ENCODE measurements around the gene TMEM267. TPM values are rescaled to one million over a fixed set of nuclear protein-coding genes. Genes with fewer than 3 reads are reported as not detected.

Gene TMEM267
- 15.0 and 57.2 TPM in 2 replicates for total RNA-seq (2014; rRNA removed; shearing (Covaris generic); ENCODE audit: low replicate concordance)

DNA sequence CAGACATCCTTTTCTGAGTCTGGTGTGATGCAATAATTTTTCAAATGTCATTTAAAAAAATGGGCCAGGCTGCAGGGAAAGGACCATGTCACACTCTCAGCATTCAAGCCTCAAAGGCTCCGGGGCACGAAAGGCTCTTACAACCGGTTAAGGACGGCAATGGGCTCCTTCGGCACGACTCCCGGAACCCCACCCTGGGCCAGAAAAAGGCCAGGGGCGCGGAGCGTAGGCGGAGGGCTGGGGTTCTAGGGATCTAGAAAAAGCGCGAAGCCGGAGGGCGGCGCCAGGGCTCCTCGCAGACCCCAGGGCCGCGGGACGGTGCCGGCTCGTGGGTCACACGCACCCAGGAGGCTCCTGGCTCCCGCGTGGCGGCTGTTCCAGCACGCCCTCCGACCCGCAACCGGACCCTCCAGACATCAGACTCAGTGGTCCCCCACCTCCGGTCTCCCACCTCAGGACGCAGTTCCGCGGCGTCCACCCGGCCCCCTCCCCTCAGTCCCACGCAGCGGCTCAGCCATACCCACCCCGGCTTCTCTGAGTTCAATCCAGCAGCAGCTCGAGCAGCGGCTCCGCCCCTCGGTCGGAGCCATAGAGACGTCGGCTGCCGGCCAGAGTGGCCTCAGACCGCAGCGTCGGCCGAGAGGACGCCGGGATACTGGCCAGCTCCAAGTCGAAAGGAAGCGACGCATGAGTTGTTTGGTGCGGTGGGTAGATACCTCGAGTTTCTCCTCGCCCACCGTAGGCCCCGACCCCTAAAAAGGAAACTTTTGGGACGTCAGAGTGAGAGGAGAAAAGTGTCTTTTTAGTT is at the start of gene TMEM267:
TMEM267 (minus strand) TSS at position 568 of the 808 bp plus-strand sequence. CDS start 29,896 bp downstream, outside the sequence.
- peak within 1 kb of the TSS; percentile 68 for H2AFZ ChIP-seq (ENCODE audit: low read length)
- no peaks in the 10 kb centered on the region for H4K20me1 ChIP-seq (ENCODE audit: insufficient read depth, low read depth, low read length)
- DNase-seq = peak; percentile 96
- H3K27ac ChIP-seq (ENCODE audit: low read length) = peak within 1 kb of the TSS; percentile 85
- H3K4me1 ChIP-seq (ENCODE audit: low read length) = peaks cover 34% of the 10 kb centered on the region
- peak within 1 kb of the TSS; percentile 92 for H3K4me2 ChIP-seq (ENCODE audit: low read depth, low read length, poor library complexity, severe bottlenecking)
- peak within 1 kb of the TSS; percentile 89 for H3K9ac ChIP-seq (ENCODE audit: low read length)
- H3K36me3 ChIP-seq (ENCODE audit: insufficient read depth, low read length) = no peaks in the 10 kb centered on the region; the same call in 1 of the 2 replicates
- H3K4me3 ChIP-seq (ENCODE audit: low read length) = peak within 1 kb of the TSS; percentile 85
- H3K79me2 ChIP-seq (ENCODE audit: low read length) = peaks cover 41% of the 10 kb centered on the region
- H3K9me2 ChIP-seq (replicated peaks; ENCODE audit: insufficient read depth, low read length) = no peaks in the 10 kb centered on the region
- H3K9me3 ChIP-seq (ENCODE audit: low read length) = no peaks in the 10 kb centered on the region
- no peaks in the 10 kb centered on the region for H3K27me3 ChIP-seq (ENCODE audit: low read length)

- Histone ChIP-seq H3K9me2 (replicated peaks; ENCODE audit: insufficient read depth, low read length) (no peaks in the 10 kb centered on the region), H4K20me1 (ENCODE audit: insufficient read depth, low read depth, low read length) (no peaks in the 10 kb centered on the region), H3K4me3 (ENCODE audit: low read length) (no peak overlapping the region), H3K27ac (ENCODE audit: low read length) (peak overlapping the region; percentile 13; the same call in 1 of the 2 replicates), H2AFZ (ENCODE audit: low read length) (no peak overlapping the region), H3K36me3 (ENCODE audit: insufficient read depth, low read length) (peaks cover 68% of the 10 kb centered on the region), H3K4me2 (ENCODE audit: low read depth, low read length, poor library complexity, severe bottlenecking) (no peak overlapping the region), H3K79me2 (ENCODE audit: low read length) (0 out of 2 replicates have a peak, but pooled peaks cover 4% of the 10 kb centered on the region), H3K27me3 (ENCODE audit: low read length) (no peaks in the 10 kb centered on the region), H3K9ac (ENCODE audit: low read length) (no peak overlapping the region), H3K9me3 (ENCODE audit: low read length) (no peaks in the 10 kb centered on the region), H3K4me1 (ENCODE audit: low read length) (no peaks in the 10 kb centered on the region)
- no peak for DNase-seq
Measured at GRCh38 chr5:43530648-43531047, 47.0 kb upstream of the TMEM267 start.

GRCh38 chr5:43523662-43524072 is 40.0 kb upstream of the TMEM267 start:
- Histone ChIP-seq H3K9me3 (ENCODE audit: low read length) (no peaks in the 10 kb centered on the region), H3K4me2 (ENCODE audit: low read depth, low read length, poor library complexity, severe bottlenecking) (no peak overlapping the region), H2AFZ (ENCODE audit: low read length) (no peak overlapping the region), H3K79me2 (ENCODE audit: low read length) (no peaks in the 10 kb centered on the region), H4K20me1 (ENCODE audit: insufficient read depth, low read depth, low read length) (no peaks in the 10 kb centered on the region), H3K27ac (ENCODE audit: low read length) (no peak overlapping the region), H3K4me1 (ENCODE audit: low read length) (no peaks in the 10 kb centered on the region), H3K9ac (ENCODE audit: low read length) (no peak overlapping the region), H3K27me3 (ENCODE audit: low read length) (no peaks in the 10 kb centered on the region), H3K36me3 (ENCODE audit: insufficient read depth, low read length) (peaks cover 26% of the 10 kb centered on the region), H3K4me3 (ENCODE audit: low read length) (no peak overlapping the region), H3K9me2 (replicated peaks; ENCODE audit: insufficient read depth, low read length) (no peaks in the 10 kb centered on the region)
- DNase-seq = no peak

GRCh38 chr5:43520615-43521014 is 37.0 kb upstream of the TMEM267 start:
- DNase-seq = no peak
- no peaks in the 10 kb centered on the region for H3K79me2 ChIP-seq (ENCODE audit: low read length)
- no peak overlapping the region for H3K4me3 ChIP-seq (ENCODE audit: low read length)
- peaks cover 6% of the 10 kb centered on the region for H3K36me3 ChIP-seq (ENCODE audit: insufficient read depth, low read length)
- H3K4me2 ChIP-seq (ENCODE audit: low read depth, low read length, poor library complexity, severe bottlenecking) = no peak overlapping the region
- H3K27me3 ChIP-seq (ENCODE audit: low read length) = no peaks in the 10 kb centered on the region
- H3K4me1 ChIP-seq (ENCODE audit: low read length) = peaks cover 5% of the 10 kb centered on the region
- H2AFZ ChIP-seq (ENCODE audit: low read length) = no peak overlapping the region
- no peaks in the 10 kb centered on the region for H3K9me2 ChIP-seq (replicated peaks; ENCODE audit: insufficient read depth, low read length)
- H3K9me3 ChIP-seq (ENCODE audit: low read length) = no peaks in the 10 kb centered on the region
- H4K20me1 ChIP-seq (ENCODE audit: insufficient read depth, low read depth, low read length) = no peaks in the 10 kb centered on the region
- no peak overlapping the region for H3K27ac ChIP-seq (ENCODE audit: low read length)
- H3K9ac ChIP-seq (ENCODE audit: low read length) = no peak overlapping the region

DNA sequence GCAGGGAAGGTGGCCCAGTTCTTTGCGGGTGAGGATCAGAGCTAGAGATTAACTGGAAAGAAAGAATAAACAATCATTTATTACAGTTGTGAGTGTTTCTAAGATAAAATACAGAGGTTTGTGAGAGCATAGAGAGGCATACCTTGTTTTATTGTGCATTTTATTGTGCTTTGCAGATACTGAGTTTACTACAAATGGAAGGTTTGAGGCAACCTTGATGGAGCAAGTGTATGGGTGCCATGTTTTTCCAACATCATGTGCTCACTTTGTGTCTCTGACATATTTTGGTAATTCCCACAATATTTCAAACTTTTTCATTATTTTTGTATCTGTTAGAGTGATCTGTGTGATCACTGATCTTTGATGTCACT is 32.0 kb upstream of the TMEM267 start:
- Histone ChIP-seq H3K36me3 (ENCODE audit: insufficient read depth, low read length) (0 out of 2 replicates have a peak, but pooled peaks cover 3% of the 10 kb centered on the region), H3K4me1 (ENCODE audit: low read length) (peaks cover 20% of the 10 kb centered on the region), H3K9me3 (ENCODE audit: low read length) (no peaks in the 10 kb centered on the region), H2AFZ (ENCODE audit: low read length) (0 out of 2 replicates have a peak overlapping the region, but pooled peaks have one; percentile 11), H4K20me1 (ENCODE audit: insufficient read depth, low read depth, low read length) (no peaks in the 10 kb centered on the region), H3K27ac (ENCODE audit: low read length) (peak overlapping the region; percentile 84; the same call in 1 of the 2 replicates), H3K79me2 (ENCODE audit: low read length) (peaks cover 28% of the 10 kb centered on the region), H3K9me2 (replicated peaks; ENCODE audit: insufficient read depth, low read length) (no peaks in the 10 kb centered on the region), H3K27me3 (ENCODE audit: low read length) (no peaks in the 10 kb centered on the region), H3K9ac (ENCODE audit: low read length) (peak overlapping the region; percentile 85), H3K4me2 (ENCODE audit: low read depth, low read length, poor library complexity, severe bottlenecking) (peak overlapping the region; percentile 99), H3K4me3 (ENCODE audit: low read length) (peak overlapping the region; percentile 84)
- no peak for DNase-seq

- peak within 1 kb of the TSS; percentile 85 for H3K9ac ChIP-seq (ENCODE audit: low read length)
- no peaks in the 10 kb centered on the region for H3K9me2 ChIP-seq (replicated peaks; ENCODE audit: insufficient read depth, low read length)
- peaks cover 20% of the 10 kb centered on the region for H3K4me1 ChIP-seq (ENCODE audit: low read length)
- H3K27me3 ChIP-seq (ENCODE audit: low read length) = no peaks in the 10 kb centered on the region
- no peaks in the 10 kb centered on the region for H4K20me1 ChIP-seq (ENCODE audit: insufficient read depth, low read depth, low read length)
- H2AFZ ChIP-seq (ENCODE audit: low read length) = peak within 1 kb of the TSS; percentile 74; the same call in 1 of the 2 replicates
- peak; percentile 98 for DNase-seq
- H3K4me3 ChIP-seq (ENCODE audit: low read length) = peak within 1 kb of the TSS; percentile 84
- peak within 1 kb of the TSS; percentile 99 for H3K4me2 ChIP-seq (ENCODE audit: low read depth, low read length, poor library complexity, severe bottlenecking)
- H3K27ac ChIP-seq (ENCODE audit: low read length) = peak within 1 kb of the TSS; percentile 84
- H3K9me3 ChIP-seq (ENCODE audit: low read length) = no peaks in the 10 kb centered on the region
- 0 out of 2 replicates have a peak, but pooled peaks cover 3% of the 10 kb centered on the region for H3K36me3 ChIP-seq (ENCODE audit: insufficient read depth, low read length)
- peaks cover 28% of the 10 kb centered on the region for H3K79me2 ChIP-seq (ENCODE audit: low read length)
Measured at GRCh38 chr5:43514816-43515677, 31.4 kb upstream of the TMEM267 start, which contains the start of gene C5orf34. Gene C5orf34, minus strand, starts transcription at chr5:43515148. Its CDS starts 5,809 bp downstream, at chr5:43509339.

GRCh38 chr5:43514471-43514815 is 30.8 kb upstream of the TMEM267 start:
- Histone ChIP-seq H3K9ac (ENCODE audit: low read length) (peak overlapping the region; percentile 85), H3K9me2 (replicated peaks; ENCODE audit: insufficient read depth, low read length) (no peaks in the 10 kb centered on the region), H3K4me3 (ENCODE audit: low read length) (peak overlapping the region; percentile 84), H3K4me1 (ENCODE audit: low read length) (peaks cover 20% of the 10 kb centered on the region), H3K4me2 (ENCODE audit: low read depth, low read length, poor library complexity, severe bottlenecking) (peak overlapping the region; percentile 99), H2AFZ (ENCODE audit: low read length) (peak overlapping the region; percentile 74; the same call in 1 of the 2 replicates), H3K9me3 (ENCODE audit: low read length) (no peaks in the 10 kb centered on the region), H3K27me3 (ENCODE audit: low read length) (no peaks in the 10 kb centered on the region), H3K79me2 (ENCODE audit: low read length) (peaks cover 28% of the 10 kb centered on the region), H4K20me1 (ENCODE audit: insufficient read depth, low read depth, low read length) (no peaks in the 10 kb centered on the region), H3K36me3 (ENCODE audit: insufficient read depth, low read length) (0 out of 2 replicates have a peak, but pooled peaks cover 3% of the 10 kb centered on the region), H3K27ac (ENCODE audit: low read length) (peak overlapping the region; percentile 84)
- no peak for DNase-seq

Measured in Karpas-422 (cell line).